ENCODE data around the gene KIF5A.

The KIF5A gene

DNA sequence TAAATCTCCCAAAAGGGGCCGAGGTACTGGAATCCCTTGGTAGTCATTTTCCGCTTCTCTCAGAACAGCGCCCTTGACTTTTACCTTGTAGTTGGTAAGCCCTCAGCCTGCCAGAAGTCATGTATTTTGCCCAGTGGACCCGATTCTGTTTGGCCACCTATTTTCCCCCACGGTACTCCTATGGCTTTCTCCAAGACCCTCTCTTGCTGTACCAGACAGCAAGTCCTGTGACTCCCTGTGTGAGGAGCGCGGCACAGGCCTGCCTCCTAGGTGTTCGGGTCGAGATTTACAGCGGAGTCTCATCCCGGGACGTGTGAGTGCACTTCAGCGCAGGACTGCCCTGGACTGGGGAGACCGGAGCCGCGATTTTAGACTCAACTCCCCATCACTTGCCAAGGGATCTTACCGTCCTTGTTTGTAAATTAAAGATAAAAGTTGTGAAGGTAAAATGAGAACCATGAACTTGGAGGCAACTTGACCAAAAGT lies 28.3 kb upstream of the KIF5A start:
- DNase-seq (ENCODE audit: low spot score), result no peak
- peak overlapping the region; percentile 98 for H3K27ac ChIP-seq
- CTCF ChIA-PET, result no interaction called here

GRCh38 chr12:57522011-57522886 lies 27.6 kb upstream of the KIF5A start, which contains the start of gene MBD6:
Gene MBD6, plus strand, starts transcription at chr12:57522824. Its CDS starts 1,480 bp downstream, at chr12:57524304.
- ChIA-PET POLR2A (ENCODE audit: low non-redundant PET) (no interaction called here), CTCF (no interaction called here)
- peak within 1 kb of the TSS; percentile 98 for H3K27ac ChIP-seq
- no peak for TF ChIP-seq CTCF (conservative IDR thresholded peaks at IDR 0.05; ENCODE audit: low read depth)
- peak; percentile 95 for DNase-seq (ENCODE audit: low spot score)

More for the DNA sequence above, 28.3 kb upstream of the KIF5A start:
- POLR2A ChIA-PET (ENCODE audit: low non-redundant PET), result no interaction called here
- no peak for TF ChIP-seq CTCF (conservative IDR thresholded peaks at IDR 0.05; ENCODE audit: low read depth)

DNA sequence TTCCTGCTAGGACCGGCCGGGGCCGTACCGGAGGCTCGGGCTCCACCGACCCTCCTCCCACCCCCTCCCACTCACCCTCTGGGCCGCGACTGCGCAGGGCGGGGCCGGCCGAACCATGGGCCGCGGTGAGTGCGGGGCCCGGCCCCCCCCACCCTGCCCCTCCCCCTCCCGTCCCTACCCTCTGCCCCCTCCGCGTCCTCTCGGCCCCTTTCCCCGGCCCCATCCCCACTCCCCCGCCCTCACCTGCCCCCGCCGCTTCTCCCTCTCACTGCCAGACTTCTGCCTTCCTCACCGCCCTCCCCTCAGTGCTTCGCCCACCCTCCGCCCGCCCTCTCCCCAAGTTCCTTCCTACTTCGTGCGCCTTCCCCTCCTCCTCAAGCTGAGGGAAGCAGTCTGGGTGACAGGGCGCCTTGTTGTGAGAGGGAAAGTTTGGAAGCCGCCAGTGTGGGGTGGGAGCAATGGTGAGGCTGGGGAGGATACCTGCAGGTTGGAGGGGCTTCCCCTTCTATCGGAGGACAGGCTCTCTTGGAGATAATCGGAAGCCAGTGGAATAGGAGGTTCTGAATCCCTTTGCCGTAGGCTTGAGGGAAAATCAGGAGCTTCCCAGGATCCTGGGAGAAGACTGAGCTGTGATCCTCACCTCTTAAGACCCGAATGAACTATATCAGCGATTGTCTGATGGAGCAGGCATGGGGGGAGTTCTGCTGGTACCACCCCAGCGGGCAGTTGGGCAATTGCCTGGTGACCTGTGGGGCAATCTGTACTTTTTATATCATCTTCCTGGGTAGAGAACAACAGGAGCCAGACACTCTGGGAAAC lies 26.7 kb upstream of the KIF5A start:
- POLR2A ChIA-PET (ENCODE audit: low non-redundant PET), result interaction anchor here (0.6 to 0.9 kb wide), 3 partner anchors 13 to 221 kb away, joined by 3 to 5 read pairs (median 3); no protein-coding TSS in a partner anchor
- CTCF ChIA-PET, result interaction anchor here (1.2 kb wide), 1 partner anchor 61 kb away, joined by 3 read pairs; no protein-coding TSS in a partner anchor
- DNase-seq (ENCODE audit: low spot score), result no peak

GRCh38 chr12:57523706-57524614 lies 25.9 kb upstream of the KIF5A start:
- peak overlapping the region; percentile 98 for H3K27ac ChIP-seq
- ChIA-PET CTCF (interaction anchor here (1.0 to 1.2 kb wide), 3 partner anchors 11 to 348 kb away, joined by 3 read pairs; no protein-coding TSS in a partner anchor), POLR2A (ENCODE audit: low non-redundant PET) (interaction anchor here (0.6 to 0.9 kb wide), 3 partner anchors 14 to 220 kb away, joined by 3 to 5 read pairs (median 3); no protein-coding TSS in a partner anchor)
- no peak for TF ChIP-seq CTCF (conservative IDR thresholded peaks at IDR 0.05; ENCODE audit: low read depth)
- DNase-seq (ENCODE audit: low spot score), result no peak

More for the DNA sequence above, 26.7 kb upstream of the KIF5A start:
- TF ChIP-seq CTCF (conservative IDR thresholded peaks at IDR 0.05; ENCODE audit: low read depth), result no peak
- H3K27ac ChIP-seq, result peak overlapping the region; percentile 98

DNA sequence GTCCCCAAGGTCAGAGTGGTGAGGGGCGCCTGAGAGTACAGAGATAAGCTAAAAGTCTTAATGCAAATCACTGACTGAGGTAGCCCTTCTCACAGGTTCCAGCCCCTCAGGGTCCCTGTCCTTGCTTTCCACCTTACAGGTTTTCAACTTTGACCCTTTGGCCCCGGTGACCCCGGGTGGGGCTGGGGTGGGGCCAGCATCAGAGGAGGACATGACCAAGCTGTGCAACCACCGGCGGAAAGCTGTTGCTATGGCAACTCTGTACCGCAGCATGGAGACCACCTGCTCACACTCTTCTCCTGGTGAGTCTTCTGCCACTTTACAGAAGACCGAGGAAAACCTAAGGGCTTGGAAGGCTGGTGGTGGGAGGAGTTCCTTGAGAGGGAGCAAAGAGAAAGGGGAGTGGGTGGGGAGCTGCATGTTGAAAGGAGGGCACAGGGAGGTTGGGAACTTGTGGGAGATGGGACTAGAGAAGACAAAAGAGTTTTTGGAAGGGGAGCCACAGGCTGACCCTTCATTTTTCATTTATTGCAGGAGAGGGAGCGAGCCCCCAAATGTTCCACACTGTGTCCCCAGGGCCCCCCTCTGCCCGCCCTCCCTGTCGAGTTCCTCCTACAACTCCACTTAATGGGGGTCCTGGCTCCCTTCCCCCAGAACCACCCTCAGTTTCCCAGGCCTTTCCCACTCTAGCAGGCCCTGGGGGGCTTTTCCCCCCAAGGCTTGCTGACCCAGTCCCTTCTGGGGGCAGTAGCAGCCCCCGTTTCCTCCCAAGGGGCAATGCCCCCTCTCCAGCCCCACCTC lies 24.8 kb upstream of the KIF5A start:
- CTCF ChIA-PET, result interaction anchor here (0.8 to 1.1 kb wide), 3 partner anchors 10 to 349 kb away, joined by 3 read pairs; no protein-coding TSS in a partner anchor
- no peak for DNase-seq (ENCODE audit: low spot score)

More for the DNA sequence above, 24.8 kb upstream of the KIF5A start:
- H3K27ac ChIP-seq, result peak overlapping the region; percentile 98
- no peak for TF ChIP-seq CTCF (conservative IDR thresholded peaks at IDR 0.05; ENCODE audit: low read depth)
- POLR2A ChIA-PET (ENCODE audit: low non-redundant PET), result no interaction called here

All from RWPE1 (cell line).